WTC11 (cell line): ENCODE results near the gene IFRD2. TPM values are rescaled to one million over a fixed set of nuclear protein-coding genes. Genes with fewer than 3 reads are reported as not detected.

Experiments used
- ATAC-seq: fragments of 200-7000 bp; cut with Tn5 transposase; 2 replicates; pipeline ENCODE4 v1.10.0; 2021; ENCODE audit warnings: mild to moderate bottlenecking, moderate library complexity
- CTCF ChIA-PET: fragments of 300-600 bp; sonication (Branson Sonifier 250); formaldehyde crosslinking; loops from one replicate; lab custom pipeline; 2021; ENCODE audit warnings: antibody characterized with exemption; lab: Charles Lee
- POLR2A ChIA-PET: fragments of 350-600 bp; sonication (Branson Sonifier 250); formaldehyde crosslinking; loops from one replicate; lab custom pipeline; 2021; ENCODE audit warnings: antibody characterized with exemption; lab: Charles Lee
- DNase-seq: peaks from one replicate; pipeline ENCODE4 v3.0.0; 2021; ENCODE audit warnings: low spot score
- H3K27ac Mint-ChIP-seq: 2 replicates; pipeline ENCODE4 v1.8.0; 2021; ENCODE audit warnings: mixed read lengths
- H3K27me3 Mint-ChIP-seq: 2 replicates; pipeline ENCODE4 v1.8.0; 2021; ENCODE audit warnings: low read depth, mild to moderate bottlenecking, moderate library complexity, mixed read lengths
- H3K36me3 Mint-ChIP-seq: 2 replicates; pipeline ENCODE4 v1.8.0; 2021; ENCODE audit warnings: mixed read lengths
- H3K4me1 Mint-ChIP-seq: 2 replicates; pipeline ENCODE4 v1.8.0; 2022; ENCODE audit warnings: mixed read lengths
- H3K4me3 Mint-ChIP-seq: 2 replicates; pipeline ENCODE4 v1.8.0; 2021; ENCODE audit warnings: mild to moderate bottlenecking, moderate library complexity, mixed read lengths
- H3K9me3 Mint-ChIP-seq: 2 replicates; pipeline ENCODE4 v1.8.0; 2021; ENCODE audit warnings: mixed read lengths
- ARID4B ChIP-seq: sonication (generic); formaldehyde crosslinking; IDR thresholded peaks from 2 replicates; pipeline ENCODE4 v1.8.0; 2023; ENCODE audit warnings: missing genetic modification reagents, mild to moderate bottlenecking, borderline replicate concordance
- CTCF ChIP-seq: fragments of 200-600 bp; IDR thresholded peaks from 2 replicates; pipeline ENCODE4 v1.8.0; 2022; ENCODE audit warnings: antibody characterized with exemption
- E2F5 ChIP-seq: sonication (generic); formaldehyde crosslinking; IDR thresholded peaks from 2 replicates; pipeline ENCODE4 v1.8.1; 2022; ENCODE audit warnings: mild to moderate bottlenecking, moderate library complexity, missing genetic modification reagents
- EMX1 ChIP-seq: fragments of 250-450 bp; sonication (Bioruptor Pico); IDR thresholded peaks from 2 replicates; pipeline ENCODE4 v1.8.0; 2021; ENCODE audit warnings: mild to moderate bottlenecking
- ETV6 ChIP-seq: sonication (generic); formaldehyde crosslinking; IDR thresholded peaks from 2 replicates; pipeline ENCODE4 v1.8.1; 2022; ENCODE audit warnings: mild to moderate bottlenecking, missing genetic modification reagents
- GRHL2 ChIP-seq: fragments of 250-450 bp; sonication (Bioruptor Pico); IDR thresholded peaks from 2 replicates; pipeline ENCODE4 v1.8.0; 2022; ENCODE audit warnings: mild to moderate bottlenecking, moderate library complexity; ENCODE audit not compliant: insufficient replicate concordance, severe bottlenecking
- HMGA2 ChIP-seq: fragments of 250-450 bp; sonication (Bioruptor Pico); IDR thresholded peaks from 2 replicates; pipeline ENCODE4 v1.4.0; 2021; ENCODE audit warnings: mild to moderate bottlenecking, moderate library complexity
- MAX ChIP-seq: sonication (generic); formaldehyde crosslinking; IDR thresholded peaks from 2 replicates; pipeline ENCODE4 v1.8.0; 2022; ENCODE audit warnings: mild to moderate bottlenecking, missing genetic modification reagents
- NFATC4 ChIP-seq: fragments of 250-450 bp; sonication (Bioruptor Pico); IDR thresholded peaks from 2 replicates; pipeline ENCODE4 v1.9.0; 2021; ENCODE audit warnings: mild to moderate bottlenecking
- SOX15 ChIP-seq: fragments of 250-450 bp; sonication (Bioruptor Pico); IDR thresholded peaks from 2 replicates; pipeline ENCODE4 v1.9.0; 2021; ENCODE audit warnings: mild to moderate bottlenecking
- STAT6 ChIP-seq: sonication (generic); formaldehyde crosslinking; conservative IDR thresholded peaks from 2 replicates; pipeline ENCODE4 v1.8.1; 2023; ENCODE audit warnings: mild to moderate bottlenecking, low read depth, missing genetic modification reagents, moderate library complexity
- TEAD1 ChIP-seq: sonication (generic); formaldehyde crosslinking; IDR thresholded peaks from 2 replicates; pipeline ENCODE4 v1.8.0; 2022; ENCODE audit warnings: mild to moderate bottlenecking, missing genetic modification reagents
- TEAD4 ChIP-seq: sonication (generic); formaldehyde crosslinking; IDR thresholded peaks from 2 replicates; pipeline ENCODE4 v1.8.0; 2022; ENCODE audit warnings: mild to moderate bottlenecking, missing genetic modification reagents
- USF1 ChIP-seq: sonication (generic); formaldehyde crosslinking; IDR thresholded peaks from 2 replicates; pipeline ENCODE4 v1.8.0; 2022; ENCODE audit warnings: mild to moderate bottlenecking, missing genetic modification reagents
- ZNF219 ChIP-seq: sonication (generic); formaldehyde crosslinking; IDR thresholded peaks from 2 replicates; pipeline ENCODE4 v1.8.0; 2023; ENCODE audit warnings: missing genetic modification reagents, mild to moderate bottlenecking, borderline replicate concordance
- ZNF396 ChIP-seq: fragments of 250-450 bp; sonication (Bioruptor Pico); IDR thresholded peaks from 2 replicates; pipeline ENCODE4 v1.8.0; 2021; ENCODE audit warnings: mild to moderate bottlenecking, moderate library complexity, borderline replicate concordance
- total RNA-seq: library from RNA; stranded (reverse); gene quantifications from 3 replicates; pipeline ENCODE4 v1.2.3, GENCODE V29; 2021

Gene IFRD2
- total RNA-seq, 1 experiment from 2014 or later = 92.0 TPM

- POLR2A ChIA-PET = interaction anchor here (0.8 kb wide), 1 partner anchor 12 kb away, joined by 3 read pairs; no protein-coding TSS in a partner anchor
- peak overlapping the region; percentile 29; the same call in 1 of the 2 replicates for H3K4me3 Mint-ChIP-seq
- no peaks in the 10 kb centered on the region for H3K27me3 Mint-ChIP-seq
- no peak for DNase-seq
- H3K27ac Mint-ChIP-seq = no peak overlapping the region
- no peak for TF ChIP-seq TEAD4 (CRISPR knock-in tag)
- no peak for TF ChIP-seq SOX15 (CRISPR knock-in tag)
- TF ChIP-seq ZNF396 (CRISPR knock-in tag) = no peak
- TF ChIP-seq ZNF219 (CRISPR knock-in tag) = no peak
- no peak for TF ChIP-seq NFATC4 (CRISPR knock-in tag)
- no peak for TF ChIP-seq HMGA2
- no peak for TF ChIP-seq USF1 (CRISPR knock-in tag)
- TF ChIP-seq TEAD1 (CRISPR knock-in tag) = no peak
- TF ChIP-seq, all 79 proteins: peak for 0
- Mint-ChIP-seq H3K9me3 (no peaks in the 10 kb centered on the region), H3K36me3 (peaks cover 13% of the 10 kb centered on the region), H3K4me1 (peaks cover 30% of the 10 kb centered on the region)
- no peak for ATAC-seq
- CTCF ChIA-PET = interaction anchor here (0.7 to 5.5 kb wide), 7 partner anchors 11 to 77 kb away, joined by 3 to 95 read pairs (median 7); partner anchors contain the start of genes HYAL1, HYAL3, IFRD2 and NAA80
Measured at GRCh38 chr3:50325497-50326181, 33.4 kb upstream of the IFRD2 start.

- H3K4me3 Mint-ChIP-seq = no peak overlapping the region; the same call in 1 of the 2 replicates
- POLR2A ChIA-PET = no interaction called here
- no peaks in the 10 kb centered on the region for H3K9me3 Mint-ChIP-seq
- TF ChIP-seq EMX1 = no peak
- no peak for TF ChIP-seq STAT6 (CRISPR knock-in tag)
- TF ChIP-seq GRHL2 (CRISPR knock-in tag) = no peak
- no peak for TF ChIP-seq ETV6
- no peak for TF ChIP-seq E2F5
- no peak for TF ChIP-seq MAX (CRISPR knock-in tag)
- CTCF ChIA-PET = interaction anchor here (0.7 to 5.5 kb wide), 8 partner anchors 12 to 287 kb away, joined by 3 to 95 read pairs (median 6); partner anchors contain the start of genes CISH, HYAL1, HYAL3 and IFRD2
- no peaks in the 10 kb centered on the region for H3K27me3 Mint-ChIP-seq
- no peak for DNase-seq
- ATAC-seq = no peak
- peaks cover 35% of the 10 kb centered on the region for H3K4me1 Mint-ChIP-seq
- H3K27ac Mint-ChIP-seq = no peak overlapping the region
- H3K36me3 Mint-ChIP-seq = peaks cover 12% of the 10 kb centered on the region
Measured at GRCh38 chr3:50325113-50325480, 32.9 kb upstream of the IFRD2 start.

- ATAC-seq = peak; percentile 23
- H3K27ac Mint-ChIP-seq = peak overlapping the region; percentile 45
- TF ChIP-seq MAX (CRISPR knock-in tag) = 0 out of 2 replicates have a peak, but pooled peaks have one; percentile 34
- TF ChIP-seq CTCF = peak; percentile 91
- no peak for TF ChIP-seq ZNF396 (CRISPR knock-in tag)
- 0 out of 2 replicates have a peak, but pooled peaks have one; percentile 15 for TF ChIP-seq USF1 (CRISPR knock-in tag)
- TF ChIP-seq ARID4B (CRISPR knock-in tag) = 0 out of 2 replicates have a peak, but pooled peaks have one; percentile 34
Measured at GRCh38 chr3:50324351-50325112, 32.3 kb upstream of the IFRD2 start.

More at GRCh38 chr3:50324351-50325112, 32.3 kb upstream of the IFRD2 start:
- H3K9me3 Mint-ChIP-seq = no peaks in the 10 kb centered on the region
- peak; percentile 94 for DNase-seq
- CTCF ChIA-PET = interaction anchor here (0.6 to 5.5 kb wide), 13 partner anchors 12 to 287 kb away, joined by 3 to 95 read pairs (median 4); partner anchors contain the start of genes CISH, HYAL1, HYAL3 and IFRD2
- H3K27me3 Mint-ChIP-seq = no peaks in the 10 kb centered on the region
- H3K4me1 Mint-ChIP-seq = peaks cover 41% of the 10 kb centered on the region
- H3K36me3 Mint-ChIP-seq = peaks cover 12% of the 10 kb centered on the region
- POLR2A ChIA-PET = no interaction called here
- peak overlapping the region; percentile 22; the same call in 1 of the 2 replicates for H3K4me3 Mint-ChIP-seq
